Spleen (tissue), 11 donors: ENCODE measurements around the gene CTDSP2. TPM values are rescaled to one million over a fixed set of nuclear protein-coding genes. Genes with fewer than 3 reads are reported as not detected.

Experiments used
- DNase-seq: peaks from one replicate; pipeline ENCODE4 v3.0.0-alpha.2; 2020
- H3K27ac ChIP-seq, 8 donors: fragments of 200-600 bp; sonication (generic) in 7 of 8; 1 replicate in 4 of 8; 2 replicates in 4 of 8; pipeline versions ENCODE4 v1.5.0 to v1.8.0; 2016 to 2021; ENCODE audit warnings: inconsistent platforms in 4 of 8, mild to moderate bottlenecking in 4 of 8, moderate library complexity in 1 of 8
- H3K27me3 ChIP-seq, 7 donors: fragments of 200-600 bp; sonication (generic) in 6 of 7; replicated peaks in 1 of 7; 1 replicate in 4 of 7; 2 replicates in 3 of 7; pipeline versions ENCODE4 v1.5.0 to v1.8.0; 2016 to 2021; ENCODE audit warnings: inconsistent platforms in 3 of 7, mild to moderate bottlenecking in 1 of 7
- H3K36me3 ChIP-seq, 6 donors: fragments of 200-600 bp; sonication (generic) in 5 of 6; 1 replicate in 4 of 6; 2 replicates in 2 of 6; pipeline versions ENCODE4 v1.5.0 to v1.8.0; 2016 to 2021; ENCODE audit warnings: inconsistent platforms in 2 of 6
- H3K4me1 ChIP-seq, 6 donors: fragments of 200-600 bp; sonication (generic) in 5 of 6; 1 replicate in 3 of 6; 2 replicates in 3 of 6; pipeline versions ENCODE4 v1.5.0 to v1.8.0; 2016 to 2021; ENCODE audit warnings: inconsistent platforms in 3 of 6
- H3K4me3 ChIP-seq, 8 donors: fragments of 200-600 bp; sonication (generic) in 7 of 8; 1 replicate in 4 of 8; 2 replicates in 4 of 8; pipeline versions ENCODE4 v1.5.0 to v1.8.0; 2016 to 2021; ENCODE audit warnings: inconsistent platforms in 4 of 8, mild to moderate bottlenecking in 4 of 8, moderate library complexity in 2 of 8
- H3K9me3 ChIP-seq, 8 donors: fragments of 200-600 bp; sonication (generic) in 7 of 8; 1 replicate in 4 of 8; 2 replicates in 4 of 8; pipeline versions ENCODE4 v1.5.0 to v1.8.0; 2016 to 2021; ENCODE audit warnings: inconsistent platforms in 4 of 8
- POLR2A ChIP-seq, 3 donors: fragments of 450-650 bp; IDR thresholded peaks; one replicate each; pipeline ENCODE4 v1.5.1; 2017; ENCODE audit warnings: antibody characterized with exemption in 3 of 3, mild to moderate bottlenecking in 1 of 3
- POLR2AphosphoS5 ChIP-seq, 3 donors: sonication (generic); formaldehyde crosslinking; IDR thresholded peaks; one replicate each; pipeline ENCODE4 v1.5.1; 2017; ENCODE audit warnings: antibody characterized with exemption in 3 of 3
- WGBS, 5 donors: extraction: QIAGEN DNeasy Blood & Tissue Kit in 3 of 5; methylation state at CpG; one replicate each; pipeline versions ENCODE4 v1.1.5 to v1.1.7; 2013 to 2018; 5-methylcytosine and 5-hydroxymethylcytosine counted together
- intact Hi-C: fragments of 100-400 bp; cut with DNase I; formaldehyde crosslinking; loops from one replicate; pipeline ENCODE4 v1.15.0; 2023; ENCODE audit warnings: low total_unique reads
- microRNA-seq, 3 donors: library from miRNA; unstranded; fragments of <30 nt; microRNA quantifications; one replicate each; pipeline versions ENCODE4 to v1.1.0, GENCODE V29; 2019 to 2020
- polyA plus RNA-seq, 3 donors: library from polyadenylated mRNA; stranded (reverse); fragments of 200-250 nt; gene quantifications; one replicate each; pipeline ENCODE4 v1.2.1, GENCODE V29; 2013
- small RNA-seq, 4 donors: library from RNA; depleted of rRNA; stranded (forward); fragments of <200 nt; gene quantifications; one replicate each; pipeline ENCODE3, GENCODE V24; 2016
- total RNA-seq, 7 donors: library from RNA; depleted of rRNA in 3 of 7; stranded (reverse); fragments of >200 nt in 3 of 7; fragmentation: NEBNext Ultra II Directional in 4 of 7; extraction: Animal tissue kit (Norgen Biotek cat#: 25700) in 4 of 7; gene quantifications; one replicate each; pipeline versions ENCODE4 v1.1.0 to v1.2.1, GENCODE V29; 2016 to 2021
- TF ChIP-seq, protein P1 (sequence below), 11 experiments: fragments of 200-600 bp in 7 of 11; fragments of 450-650 bp in 4 of 11; sonication (generic) in 4 of 11; IDR thresholded peaks in 8 of 11; conservative IDR thresholded peaks in 3 of 11; 1 replicate in 7 of 11; 2 replicates in 4 of 11; pipeline versions ENCODE4 v1.4.0 to v1.8.0; 2016 to 2021; ENCODE audit warnings: antibody characterized with exemption in 11 of 11, inconsistent platforms in 4 of 11, mild to moderate bottlenecking in 1 of 11
- donor health status: healthy with polysubstance abuse.
- donor health status: DM: no; HTN: no; CAD: no; lungs with moderate emphysema.
- donor health status: DM: no; HTN: no; CAD: no.
- donor health status: Bipolar disorder and iron deficiency.
- donor health status: healthy.
- donor health status: DM: no; HTN: no; CAD: no.
- donor health status: DM: yes; HTN: yes; CAD: no.

The CTDSP2 gene
- total and polyA plus RNA-seq, 10 donors: 22.2 to 203 (median 144) TPM

DNA sequence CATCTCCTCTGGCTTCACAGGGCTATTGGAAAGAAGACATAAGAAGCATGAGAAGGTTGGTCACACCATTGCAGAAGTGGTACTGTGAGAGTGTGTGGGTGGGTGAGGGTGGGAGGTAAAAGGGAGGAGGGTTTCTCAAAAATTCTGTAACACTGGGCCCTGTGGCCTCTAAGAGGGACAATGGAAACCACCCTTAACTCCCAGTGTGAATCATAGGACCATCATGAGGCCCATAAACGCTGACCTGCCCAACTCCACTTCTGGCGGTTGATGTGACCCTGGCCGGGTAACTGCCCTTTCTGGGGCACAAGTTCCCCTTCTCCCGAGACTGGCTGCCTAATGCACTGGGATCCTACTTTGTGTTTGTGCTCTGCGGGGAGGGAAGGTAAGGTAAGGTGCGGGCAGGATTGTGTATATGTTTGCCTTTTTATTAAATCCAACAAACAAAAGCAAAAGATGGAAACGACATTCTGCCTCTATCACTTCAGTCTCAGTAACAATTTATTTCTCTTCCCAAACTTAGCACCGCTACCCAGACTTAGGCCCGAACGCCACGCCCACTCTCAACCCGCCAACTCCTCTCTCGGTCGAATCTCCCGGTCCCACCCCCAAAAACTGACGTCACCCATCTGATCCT lies 75.2 kb downstream of the CTDSP2 start:
- no peak for TF ChIP-seq POLR2A (IDR thresholded peaks at IDR 0.05)
- TF ChIP-seq, protein P1, sequence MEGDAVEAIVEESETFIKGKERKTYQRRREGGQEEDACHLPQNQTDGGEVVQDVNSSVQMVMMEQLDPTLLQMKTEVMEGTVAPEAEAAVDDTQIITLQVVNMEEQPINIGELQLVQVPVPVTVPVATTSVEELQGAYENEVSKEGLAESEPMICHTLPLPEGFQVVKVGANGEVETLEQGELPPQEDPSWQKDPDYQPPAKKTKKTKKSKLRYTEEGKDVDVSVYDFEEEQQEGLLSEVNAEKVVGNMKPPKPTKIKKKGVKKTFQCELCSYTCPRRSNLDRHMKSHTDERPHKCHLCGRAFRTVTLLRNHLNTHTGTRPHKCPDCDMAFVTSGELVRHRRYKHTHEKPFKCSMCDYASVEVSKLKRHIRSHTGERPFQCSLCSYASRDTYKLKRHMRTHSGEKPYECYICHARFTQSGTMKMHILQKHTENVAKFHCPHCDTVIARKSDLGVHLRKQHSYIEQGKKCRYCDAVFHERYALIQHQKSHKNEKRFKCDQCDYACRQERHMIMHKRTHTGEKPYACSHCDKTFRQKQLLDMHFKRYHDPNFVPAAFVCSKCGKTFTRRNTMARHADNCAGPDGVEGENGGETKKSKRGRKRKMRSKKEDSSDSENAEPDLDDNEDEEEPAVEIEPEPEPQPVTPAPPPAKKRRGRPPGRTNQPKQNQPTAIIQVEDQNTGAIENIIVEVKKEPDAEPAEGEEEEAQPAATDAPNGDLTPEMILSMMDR (IDR thresholded peaks at IDR 0.05 in 8 of 11, conservative IDR thresholded peaks at IDR 0.05 in 3 of 11): no peak
- no peak for TF ChIP-seq POLR2AphosphoS5 (IDR thresholded peaks at IDR 0.05)
- DNase-seq: peak; percentile 92
- Histone ChIP-seq H3K4me1 (peaks cover 10 to 47% (median 30%) of the 10 kb centered on the region in 6 donors), H3K27ac (peak overlapping the region; percentile 70 to 93 (median 90)), H3K36me3 (peaks cover 0 to 28% (median 1%) of the 10 kb centered on the region in 6 donors), H3K9me3 (no peaks in the 10 kb centered on the region), H3K27me3 (peaks cover 0 to 12% (median 10%) of the 10 kb centered on the region in 7 donors), H3K4me3 (peak overlapping the region; percentile 66 to 94 (median 82))
- intact Hi-C loops: no loop called here
- 2 to 4% (median 3%) methylated on average over 16 of the region's 16 CpGs for WGBS, 5 donors

DNA sequence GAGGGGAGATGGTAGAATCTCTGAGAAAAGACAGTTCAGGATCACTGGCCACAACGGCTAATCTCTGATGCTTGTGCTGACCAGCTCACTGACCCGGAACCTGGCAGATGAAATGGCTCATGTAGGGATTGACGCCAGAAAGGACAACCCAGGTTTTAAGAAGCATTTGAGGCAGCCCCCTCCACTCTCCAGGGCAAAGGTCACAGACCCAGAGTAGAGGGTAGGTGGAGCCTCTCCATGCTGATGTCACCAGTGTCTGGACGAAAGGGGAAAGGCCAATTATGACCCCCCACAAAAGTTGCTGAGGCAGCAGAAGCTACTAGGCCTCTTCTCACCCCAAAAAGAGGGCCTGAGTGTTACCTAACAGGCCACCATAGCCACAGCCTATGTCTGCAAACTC lies 75.8 kb downstream of the CTDSP2 start:
- Histone ChIP-seq H3K36me3 (peaks cover 0 to 28% (median 1%) of the 10 kb centered on the region in 6 donors), H3K27ac (peak overlapping the region in 1 of 8 donors; percentile 91), H3K27me3 (peaks cover 2 to 19% (median 16%) of the 10 kb centered on the region in 7 donors), H3K4me3 (no peak overlapping the region), H3K4me1 (peaks cover 16 to 54% (median 37%) of the 10 kb centered on the region in 6 donors), H3K9me3 (no peaks in the 10 kb centered on the region)
- TF ChIP-seq POLR2AphosphoS5 (IDR thresholded peaks at IDR 0.05) (no peak), POLR2A (IDR thresholded peaks at IDR 0.05) (no peak)
- TF ChIP-seq, protein P1 (IDR thresholded peaks at IDR 0.05 in 8 of 11, conservative IDR thresholded peaks at IDR 0.05 in 3 of 11): no peak
- 81 to 95% (median 93%) methylated on average over 4 of the region's 4 CpGs for WGBS, 5 donors
- DNase-seq: no peak
- intact Hi-C loops: no loop called here

Small RNAs within 50 kb of the gene (microRNA-seq; reads per million reads assigned to microRNA genes)
- 175 to 922 (median 256) reads per million in 3 donors for gene MIR26A2

Small RNAs within 50 kb of the gene (small RNA-seq; reads per million reads assigned to genes)
- 0.91 to 2.2 (median 1.9) reads per million in 4 donors for gene MIR26A2
- 0 reads per million in 4 donors for gene RNU6-1083P

Other genes starting within 250 kb of the CTDSP2 start
- gene DTX3, start 241.9 kb downstream of the CTDSP2 start, total RNA-seq: 10 to 100 TPM; 15.3 to 30.7 (median 21.0) TPM
- gene DTX3, start 241.9 kb downstream of the CTDSP2 start, polyA plus RNA-seq: 10 to 100 TPM; 13.7 to 24.3 (median 22.2) TPM
- gene ARHGEF25, start 235.3 kb downstream of the CTDSP2 start, total RNA-seq: 10 to 100 TPM in 6 of 7 donors, 1 to 10 TPM in 1; 9.3 to 19.5 (median 14.8) TPM
- gene ARHGEF25, start 235.3 kb downstream of the CTDSP2 start, polyA plus RNA-seq: 10 to 100 TPM; 13.7 to 26.6 (median 22.5) TPM
- 1 to 10 TPM in 3 of 7 donors, under 1 TPM in 4; 0.39 to 2.2 (median 0.79) TPM for gene B4GALNT1, start 213.5 kb downstream of the CTDSP2 start, total RNA-seq
- 1 to 10 TPM in 1 of 3 donors, under 1 TPM in 2; 0.83 to 1.5 (median 0.93) TPM for gene B4GALNT1, start 213.5 kb downstream of the CTDSP2 start, polyA plus RNA-seq
- gene OS9, start 152.6 kb downstream of the CTDSP2 start, total RNA-seq: 100 to 1,000 TPM; 227 to 323 (median 256) TPM
- 100 to 1,000 TPM in 2 of 3 donors, 10 to 100 TPM in 1; 94.9 to 161 (median 130) TPM for gene OS9, start 152.6 kb downstream of the CTDSP2 start, polyA plus RNA-seq
- gene AGAP2, start 108.0 kb downstream of the CTDSP2 start, total RNA-seq: 10 to 100 TPM; 13.4 to 21.8 (median 19.5) TPM
- 1 to 10 TPM; 5.5 to 9.9 (median 6.6) TPM for gene AGAP2, start 108.0 kb downstream of the CTDSP2 start, polyA plus RNA-seq
- 10 to 100 TPM; 27.1 to 93.1 (median 33.4) TPM for gene TSPAN31, start 101.7 kb downstream of the CTDSP2 start, total RNA-seq
- gene TSPAN31, start 101.7 kb downstream of the CTDSP2 start, polyA plus RNA-seq: 10 to 100 TPM; 16.9 to 25.9 (median 25.3) TPM
- 10 to 100 TPM; 34.3 to 77.8 (median 51.6) TPM for gene CDK4, start 94.4 kb downstream of the CTDSP2 start, total RNA-seq
- 10 to 100 TPM; 36.2 to 72.0 (median 56.0) TPM for gene CDK4, start 94.4 kb downstream of the CTDSP2 start, polyA plus RNA-seq
- gene MARCHF9, start 91.6 kb downstream of the CTDSP2 start, total RNA-seq: 10 to 100 TPM; 17.2 to 36.8 (median 23.0) TPM
- 10 to 100 TPM; 29.0 to 49.0 (median 33.0) TPM for gene MARCHF9, start 91.6 kb downstream of the CTDSP2 start, polyA plus RNA-seq
- gene CYP27B1, start 79.7 kb downstream of the CTDSP2 start, total RNA-seq: 1 to 10 TPM in 2 of 7 donors, under 1 TPM in 5; 0.23 to 1.5 (median 0.47) TPM
- under 1 TPM; 0.20 to 0.48 (median 0.30) TPM for gene CYP27B1, start 79.7 kb downstream of the CTDSP2 start, polyA plus RNA-seq
- 10 to 100 TPM in 3 of 7 donors, 1 to 10 TPM in 4; 4.9 to 22.0 (median 9.9) TPM for gene METTL1, start 74.6 kb downstream of the CTDSP2 start, total RNA-seq
- 10 to 100 TPM; 15.8 to 20.7 (median 16.3) TPM for gene METTL1, start 74.6 kb downstream of the CTDSP2 start, polyA plus RNA-seq
- 1 to 10 TPM; 3.0 to 9.5 (median 6.0) TPM for gene EEF1AKMT3, start 74.1 kb downstream of the CTDSP2 start, total RNA-seq
- gene EEF1AKMT3, start 74.1 kb downstream of the CTDSP2 start, polyA plus RNA-seq: 1 to 10 TPM; 1.2 to 1.6 (median 1.4) TPM
- gene TSFM, start 63.9 kb downstream of the CTDSP2 start, total RNA-seq: 10 to 100 TPM; 13.2 to 29.8 (median 16.3) TPM
- 10 to 100 TPM; 20.7 to 38.2 (median 32.5) TPM for gene TSFM, start 63.9 kb downstream of the CTDSP2 start, polyA plus RNA-seq
- gene AVIL, start 28.0 kb downstream of the CTDSP2 start, total RNA-seq: 10 to 100 TPM in 1 of 7 donors, 1 to 10 TPM in 6; 4.8 to 18.6 (median 7.3) TPM
- gene AVIL, start 28.0 kb downstream of the CTDSP2 start, polyA plus RNA-seq: 1 to 10 TPM; 2.0 to 3.2 (median 2.8) TPM
- 1 to 10 TPM; 2.5 to 8.5 (median 4.9) TPM for gene ATP23, start 94.8 kb upstream of the CTDSP2 start, total RNA-seq
- 10 to 100 TPM in 1 of 3 donors, 1 to 10 TPM in 2; 3.5 to 11.8 (median 9.3) TPM for gene ATP23, start 94.8 kb upstream of the CTDSP2 start, polyA plus RNA-seq